ENCODE data around the gene BTBD7.

GRCh38 chr14:93286212-93286890 is 46.5 kb downstream of the BTBD7 start:
- TF ChIP-seq CTCF (IDR thresholded peaks at IDR 0.05; ENCODE audit: low read depth, low read length) (no peak), POLR2A (IDR thresholded peaks at IDR 0.05; ENCODE audit: extremely low read depth, insufficient read length) (no peak)
